ENCODE data around the gene CYP4B1.

- TF ChIP-seq, protein P1, sequence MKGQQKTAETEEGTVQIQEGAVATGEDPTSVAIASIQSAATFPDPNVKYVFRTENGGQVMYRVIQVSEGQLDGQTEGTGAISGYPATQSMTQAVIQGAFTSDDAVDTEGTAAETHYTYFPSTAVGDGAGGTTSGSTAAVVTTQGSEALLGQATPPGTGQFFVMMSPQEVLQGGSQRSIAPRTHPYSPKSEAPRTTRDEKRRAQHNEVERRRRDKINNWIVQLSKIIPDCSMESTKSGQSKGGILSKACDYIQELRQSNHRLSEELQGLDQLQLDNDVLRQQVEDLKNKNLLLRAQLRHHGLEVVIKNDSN (IDR thresholded peaks at IDR 0.05): no peak
- no peak for TF ChIP-seq REST (IDR thresholded peaks at IDR 0.05; ENCODE audit: low read depth)
- TF ChIP-seq, protein P2, sequence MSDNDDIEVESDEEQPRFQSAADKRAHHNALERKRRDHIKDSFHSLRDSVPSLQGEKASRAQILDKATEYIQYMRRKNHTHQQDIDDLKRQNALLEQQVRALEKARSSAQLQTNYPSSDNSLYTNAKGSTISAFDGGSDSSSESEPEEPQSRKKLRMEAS (IDR thresholded peaks at IDR 0.05): no peak
- TF ChIP-seq EGR1 (IDR thresholded peaks at IDR 0.05): no peak
- TF ChIP-seq TCF12 (IDR thresholded peaks at IDR 0.05; ENCODE audit: low read depth): no peak
- TF ChIP-seq YY1 (IDR thresholded peaks at IDR 0.05; ENCODE audit: low read depth): no peak
- TF ChIP-seq RAD21 (IDR thresholded peaks at IDR 0.05; ENCODE audit: low read depth): no peak
- TF ChIP-seq EP300 (IDR thresholded peaks at IDR 0.05; ENCODE audit: borderline replicate concordance): no peak
- TF ChIP-seq NFIC (IDR thresholded peaks at IDR 0.05): no peak
- TF ChIP-seq CREB1 (IDR thresholded peaks at IDR 0.05; ENCODE audit: low read depth): no peak
- no peak for TF ChIP-seq CEBPB (IDR thresholded peaks at IDR 0.05)
- no peak for TF ChIP-seq ZBTB7A (IDR thresholded peaks at IDR 0.05; ENCODE audit: low read depth)
Measured at GRCh38 chr1:46862348-46862747, 63.5 kb downstream of the CYP4B1 start.
